GM19043 (cell line): Measurements from ENCODE around the gene SELPLG.
"Not testable (repeated sequence)": the region's sequence is repeated elsewhere in the genome, so short reads cannot be mapped to it uniquely, and the experiment has no call there.

Experiments
- ATAC-seq: cut with Tn5 transposase; IDR thresholded peaks from one replicate; pipeline ENCODE4 v1.9.1; 2021; ENCODE audit warnings: low read depth; ENCODE audit not compliant: unreplicated experiment

SELPLG gene

GRCh38 chr12:108575199-108575912 is 58.3 kb downstream of the SELPLG start:
- no peak for ATAC-seq

DNA sequence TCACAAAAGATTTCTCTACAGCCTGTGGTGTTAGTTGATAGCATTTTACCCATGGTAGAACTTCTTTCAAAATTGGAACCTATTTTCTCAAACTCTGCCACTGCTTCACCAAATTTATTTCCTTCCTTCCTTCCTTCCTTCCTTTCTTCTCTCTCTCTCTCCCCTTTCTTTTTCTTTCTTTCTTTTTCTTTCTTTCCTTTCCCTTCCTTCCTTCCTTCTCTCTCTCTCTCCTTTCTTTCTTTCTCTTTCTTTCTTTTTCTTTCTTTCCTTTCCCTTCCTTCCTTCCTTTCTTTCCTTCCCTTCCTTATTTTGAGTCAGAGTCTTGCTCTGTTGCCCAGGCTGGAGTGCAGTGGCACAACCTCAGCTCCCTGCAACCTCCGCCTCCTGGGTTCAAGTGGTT is 59.4 kb downstream of the SELPLG start:
- not testable (repeated sequence) for ATAC-seq

- ATAC-seq: no peak
Observed at GRCh38 chr12:108573317-108573716, 60.4 kb downstream of the SELPLG start.

DNA sequence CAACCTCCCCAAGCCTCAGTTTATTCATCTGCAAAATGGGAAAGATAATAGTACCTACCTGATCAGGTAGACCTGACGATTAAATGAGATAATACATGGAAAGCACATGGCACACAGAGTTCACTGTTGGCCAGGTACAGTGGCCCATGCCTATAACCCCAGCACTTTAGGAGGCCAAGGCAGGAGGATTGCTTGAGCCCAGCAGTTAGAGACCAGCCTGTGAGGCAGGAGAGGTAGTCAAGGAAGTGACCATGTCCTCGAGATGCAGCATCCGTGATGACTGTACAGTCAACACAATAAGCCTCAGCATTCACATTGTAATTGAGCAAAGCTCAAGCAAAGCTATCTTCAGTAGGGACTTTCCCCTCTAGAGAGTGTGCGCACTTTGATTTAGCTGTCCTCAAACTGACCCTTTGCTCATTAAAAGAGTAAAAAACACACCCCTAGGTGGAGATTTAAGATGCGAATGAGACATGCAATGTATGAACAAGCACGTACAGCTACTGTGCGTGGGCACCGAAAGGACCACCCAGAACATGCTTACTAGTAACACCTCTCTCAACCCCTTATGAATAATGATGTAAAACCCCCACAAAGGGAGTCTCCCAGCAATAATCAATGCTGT is 61.4 kb downstream of the SELPLG start:
- no peak for ATAC-seq
